GM12878 (cell line): ENCODE measurements around the gene FOSL1. TPM values are rescaled to one million over a fixed set of nuclear protein-coding genes. Genes with fewer than 3 reads are reported as not detected.

Experiments
- ATAC-seq: fragments of 200-7000 bp; cut with Tn5 transposase; 3 replicates; pipeline ENCODE4 v1.9.1; 2020; ENCODE audit warnings: mild to moderate bottlenecking, moderate library complexity
- BruUV-seq: library from RNA; stranded (reverse); fragments of 400-500 nt; replicated peaks from 2 replicates; lab custom pipeline; 2021; lab: Mats Ljungman, UMichigan
- CTCF ChIA-PET: fragments of 300-600 bp; sonication (Branson Sonifier 250); formaldehyde crosslinking; extraction: SDS; loops from one replicate; lab custom pipeline; 2021; ENCODE audit warnings: inconsistent platforms; lab: Yijun Ruan, JAX
- POLR2A ChIA-PET: fragments of 350-600 bp; formaldehyde crosslinking; extraction: SDS; loops from one replicate; lab custom pipeline; 2021; ENCODE audit warnings: inconsistent platforms; lab: Charles Lee
- RAD21 ChIA-PET: fragments of 300-600 bp; sonication (Branson Sonifier 250); formaldehyde crosslinking; loops from one replicate; lab custom pipeline; 2023; ENCODE audit warnings: antibody characterized with exemption; ENCODE audit not compliant: unreplicated experiment; lab: Charles Lee
- SMC1A ChIA-PET: fragments of 300-600 bp; sonication (Branson Sonifier 250); formaldehyde crosslinking; loops from one replicate; lab custom pipeline; 2023; ENCODE audit not compliant: unreplicated experiment, uncharacterized antibody; lab: Charles Lee
- DNase-seq: peaks from one replicate; pipeline ENCODE4 v3.0.0-alpha.2; 2011; ENCODE audit warnings: low read depth, low spot score
- FAIRE-seq: peaks from 3 replicates; lab custom pipeline; 2011; peaks lifted over from hg19 to GRCh38; lab: Jason Lieb, UNC
- H2AFZ ChIP-seq: 2 replicates; pipeline ENCODE4 v1.6.0; 2011; ENCODE audit warnings: low read depth, low read length, control low read depth; ENCODE audit not compliant: control insufficient read depth
- H3K27ac ChIP-seq: 2 replicates; pipeline ENCODE4 v1.5.1; 2011; ENCODE audit warnings: control low read depth; ENCODE audit not compliant: control insufficient read depth, insufficient read depth
- H3K27me3 ChIP-seq, 2 experiments: replicated peaks in 1 of 2; 2 replicates each; pipeline versions ENCODE4 v1.6.0 to v1.6.1; 2011; ENCODE audit warnings: low read length in 1 of 2; ENCODE audit not compliant: control insufficient read depth in 2 of 2, insufficient read depth in 2 of 2
- H3K36me3 ChIP-seq, 2 experiments: 2 replicates each; pipeline ENCODE4 v1.5.1; 2011; ENCODE audit warnings: low read length in 1 of 2; ENCODE audit not compliant: control insufficient read depth in 2 of 2, insufficient read depth in 2 of 2
- H3K4me1 ChIP-seq: 2 replicates; pipeline ENCODE4 v1.6.1; 2011; ENCODE audit warnings: mild to moderate bottlenecking, low read length, moderate library complexity, mixed read lengths; ENCODE audit not compliant: control insufficient read depth, insufficient read depth
- H3K4me2 ChIP-seq: 2 replicates; pipeline ENCODE4 v1.6.0; 2011; ENCODE audit warnings: control low read depth; ENCODE audit not compliant: control insufficient read depth, insufficient read depth
- H3K4me3 ChIP-seq: fragments of 200-600 bp; sonication (generic); 2 replicates; pipeline ENCODE4 v1.5.1; 2016
- H3K79me2 ChIP-seq: 2 replicates; pipeline ENCODE4 v1.6.0; 2011; ENCODE audit warnings: low read length; ENCODE audit not compliant: control insufficient read depth, insufficient read depth
- H3K9ac ChIP-seq: 2 replicates; pipeline ENCODE4 v1.8.0; 2011; ENCODE audit warnings: low read length, control low read depth, mixed read lengths; ENCODE audit not compliant: control insufficient read depth, insufficient read depth
- H3K9me3 ChIP-seq: replicated peaks from 3 replicates; pipeline ENCODE4 v1.5.1; 2011; ENCODE audit warnings: mild to moderate bottlenecking, low read length; ENCODE audit not compliant: control insufficient read depth, insufficient read depth
- H4K20me1 ChIP-seq: 2 replicates; pipeline ENCODE4 v1.6.0; 2011; ENCODE audit not compliant: control insufficient read depth, insufficient read depth
- BACH1 ChIP-seq: fragments of 450-650 bp; IDR thresholded peaks from 2 replicates; pipeline ENCODE4 v1.6.1; 2017; ENCODE audit warnings: mild to moderate bottlenecking, borderline replicate concordance
- EP300 ChIP-seq, 2 experiments: fragments of 150-350 bp in 1 of 2; IDR thresholded peaks; 2 replicates each; pipeline ENCODE4 v1.6.1; 2011 to 2012; ENCODE audit warnings: low read depth in 2 of 2, low read length in 2 of 2, borderline replicate concordance in 1 of 2, improper control_type of control experiment in 1 of 2, inconsistent platforms in 1 of 2; ENCODE audit not compliant: control insufficient read depth in 1 of 2
- IRF3 ChIP-seq: fragments of 450-650 bp; IDR thresholded peaks from 2 replicates; pipeline ENCODE4 v1.6.1; 2014; ENCODE audit warnings: mild to moderate bottlenecking
- MLLT1 ChIP-seq: fragments of 450-650 bp; IDR thresholded peaks from 2 replicates; pipeline ENCODE4 v1.6.1; 2016; ENCODE audit warnings: mild to moderate bottlenecking
- NRF1 ChIP-seq: conservative IDR thresholded peaks from 2 replicates; pipeline ENCODE4 v1.6.1; 2011; ENCODE audit warnings: mild to moderate bottlenecking, low read depth, low read length, improper control_type of control experiment
- RAD21 ChIP-seq: IDR thresholded peaks from 2 replicates; pipeline ENCODE4 v1.6.1; 2011; ENCODE audit warnings: mild to moderate bottlenecking, low read depth, low read length, moderate library complexity; ENCODE audit not compliant: insufficient read depth
- RAD51 ChIP-seq: fragments of 450-650 bp; IDR thresholded peaks from 2 replicates; pipeline ENCODE4 v1.6.1; 2016; ENCODE audit warnings: moderate library complexity, mild to moderate bottlenecking, inconsistent platforms
- WGBS: methylation state at CpG from one replicate; pipeline ENCODE4 v1.1.6; 2016; ENCODE audit warnings: low lambda C conversion rate; ENCODE audit not compliant: insufficient replicate concordance, insufficient coverage; ENCODE audit errors: missing lambda C conversion rate; 5-methylcytosine and 5-hydroxymethylcytosine counted together
- in situ Hi-C: fragments of 300-500 bp; cut with MboI; formaldehyde crosslinking; loops from 9 replicates; pipeline ENCODE4 v1.14.3; 2018; ENCODE audit warnings: mixed read lengths
- intact Hi-C: fragments of 100-400 bp; cut with micrococcal nuclease; formaldehyde crosslinking; loops from one replicate; pipeline ENCODE4 v1.14.2; 2022; ENCODE audit not compliant: unreplicated experiment
- polyA plus RNA-seq, 11 experiments: library from polyadenylated mRNA; depleted of rRNA in 4 of 11; unstranded in 6 of 11; stranded (reverse) in 5 of 11; fragments of >200 nt; fragmentation: Nextera tagmentation in 4 of 11; fragmentation: Illumina TruSeq in 1 of 11; extraction: Ambion mirVana in 4 of 11; extraction: Trizol in 1 of 11; gene quantifications; 1 replicate in 1 of 11; 2 replicates in 10 of 11; pipeline versions ENCODE4 v1.2.1 to v1.2.3, GENCODE V29; 2011 to 2016; ENCODE audit warnings: inconsistent platforms in 2 of 11, missing spikeins in 2 of 11, low read depth in 1 of 11
- total RNA-seq, 4 experiments: library from RNA; depleted of rRNA in 3 of 4; stranded (reverse); fragments of >200 nt in 3 of 4; fragmentation: Illumina TruSeq in 1 of 4; extraction: Trizol in 1 of 4; gene quantifications; 2 replicates each; pipeline versions ENCODE4 v1.2.1 to v1.2.3, GENCODE V29; 2013 to 2021
- TF ChIP-seq, protein P1 (sequence below): fragments of 450-650 bp; IDR thresholded peaks from 2 replicates; pipeline ENCODE4 v1.6.1; 2017; ENCODE audit warnings: mild to moderate bottlenecking
- TF ChIP-seq, protein P2 (sequence below): IDR thresholded peaks from 2 replicates; pipeline ENCODE4 v1.6.1; 2011; ENCODE audit warnings: low read depth, mild to moderate bottlenecking, low read length, moderate library complexity, borderline replicate concordance; ENCODE audit errors: extremely low read depth
- TF ChIP-seq, protein P3 (sequence below): IDR thresholded peaks from 2 replicates; pipeline ENCODE4 v1.6.1; 2012; ENCODE audit warnings: improper control_type of control experiment, low read depth, low read length; ENCODE audit not compliant: insufficient replicate concordance

FOSL1 gene
- total and polyA plus RNA-seq, 10 of the 15 experiments (the other 5 are each of a cell fraction or from before 2014, with no cell fraction given) = 0.82 to 5.4 (median 2.1) TPM

GRCh38 chr11:65907878-65908277, 7.7 kb upstream of the FOSL1 start:
- ATAC-seq (no peak), DNase-seq (no peak), FAIRE-seq (no peak)
- BruUV-seq = no TSS peak
- Histone ChIP-seq H3K9me3 (no peaks in the 10 kb centered on the region), H3K4me3 (no peak overlapping the region), H3K79me2 (no peaks in the 10 kb centered on the region), H3K4me2 (no peak overlapping the region), H3K27ac (no peak overlapping the region), H2AFZ (no peak overlapping the region), H3K4me1 (peaks cover 23% of the 10 kb centered on the region), H3K27me3 (no peaks in the 10 kb centered on the region; a peak in 1 of 4 replicates), H3K36me3 (no peaks in the 10 kb centered on the region), H4K20me1 (no peaks in the 10 kb centered on the region), H3K9ac (no peak overlapping the region)
- ChIA-PET SMC1A (no interaction called here), RAD21 (interaction anchor here (1.6 kb wide), 1 partner anchor 9 kb away, joined by 5 read pairs; no protein-coding TSS in a partner anchor), CTCF (interaction anchor here (6.5 kb wide), 1 partner anchor 20 kb away, joined by 89 read pairs; the partner anchor contains the start of genes CCDC85B and FIBP), POLR2A (no interaction called here)
- WGBS = 85% methylated on average over 6 of the region's 6 CpGs
- intact Hi-C loops = no loop called here
- in situ Hi-C loops = no loop called here
- no peak for TF ChIP-seq RAD21
- TF ChIP-seq, protein P1, sequence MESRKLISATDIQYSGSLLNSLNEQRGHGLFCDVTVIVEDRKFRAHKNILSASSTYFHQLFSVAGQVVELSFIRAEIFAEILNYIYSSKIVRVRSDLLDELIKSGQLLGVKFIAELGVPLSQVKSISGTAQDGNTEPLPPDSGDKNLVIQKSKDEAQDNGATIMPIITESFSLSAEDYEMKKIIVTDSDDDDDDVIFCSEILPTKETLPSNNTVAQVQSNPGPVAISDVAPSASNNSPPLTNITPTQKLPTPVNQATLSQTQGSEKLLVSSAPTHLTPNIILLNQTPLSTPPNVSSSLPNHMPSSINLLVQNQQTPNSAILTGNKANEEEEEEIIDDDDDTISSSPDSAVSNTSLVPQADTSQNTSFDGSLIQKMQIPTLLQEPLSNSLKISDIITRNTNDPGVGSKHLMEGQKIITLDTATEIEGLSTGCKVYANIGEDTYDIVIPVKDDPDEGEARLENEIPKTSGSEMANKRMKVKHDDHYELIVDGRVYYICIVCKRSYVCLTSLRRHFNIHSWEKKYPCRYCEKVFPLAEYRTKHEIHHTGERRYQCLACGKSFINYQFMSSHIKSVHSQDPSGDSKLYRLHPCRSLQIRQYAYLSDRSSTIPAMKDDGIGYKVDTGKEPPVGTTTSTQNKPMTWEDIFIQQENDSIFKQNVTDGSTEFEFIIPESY = no peak
- no peak for TF ChIP-seq RAD51
- no peak for TF ChIP-seq MLLT1
- TF ChIP-seq NRF1 = no peak
- TF ChIP-seq, protein P2, sequence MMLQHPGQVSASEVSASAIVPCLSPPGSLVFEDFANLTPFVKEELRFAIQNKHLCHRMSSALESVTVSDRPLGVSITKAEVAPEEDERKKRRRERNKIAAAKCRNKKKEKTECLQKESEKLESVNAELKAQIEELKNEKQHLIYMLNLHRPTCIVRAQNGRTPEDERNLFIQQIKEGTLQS = no peak
- no peak for TF ChIP-seq IRF3
- TF ChIP-seq, protein P3, sequence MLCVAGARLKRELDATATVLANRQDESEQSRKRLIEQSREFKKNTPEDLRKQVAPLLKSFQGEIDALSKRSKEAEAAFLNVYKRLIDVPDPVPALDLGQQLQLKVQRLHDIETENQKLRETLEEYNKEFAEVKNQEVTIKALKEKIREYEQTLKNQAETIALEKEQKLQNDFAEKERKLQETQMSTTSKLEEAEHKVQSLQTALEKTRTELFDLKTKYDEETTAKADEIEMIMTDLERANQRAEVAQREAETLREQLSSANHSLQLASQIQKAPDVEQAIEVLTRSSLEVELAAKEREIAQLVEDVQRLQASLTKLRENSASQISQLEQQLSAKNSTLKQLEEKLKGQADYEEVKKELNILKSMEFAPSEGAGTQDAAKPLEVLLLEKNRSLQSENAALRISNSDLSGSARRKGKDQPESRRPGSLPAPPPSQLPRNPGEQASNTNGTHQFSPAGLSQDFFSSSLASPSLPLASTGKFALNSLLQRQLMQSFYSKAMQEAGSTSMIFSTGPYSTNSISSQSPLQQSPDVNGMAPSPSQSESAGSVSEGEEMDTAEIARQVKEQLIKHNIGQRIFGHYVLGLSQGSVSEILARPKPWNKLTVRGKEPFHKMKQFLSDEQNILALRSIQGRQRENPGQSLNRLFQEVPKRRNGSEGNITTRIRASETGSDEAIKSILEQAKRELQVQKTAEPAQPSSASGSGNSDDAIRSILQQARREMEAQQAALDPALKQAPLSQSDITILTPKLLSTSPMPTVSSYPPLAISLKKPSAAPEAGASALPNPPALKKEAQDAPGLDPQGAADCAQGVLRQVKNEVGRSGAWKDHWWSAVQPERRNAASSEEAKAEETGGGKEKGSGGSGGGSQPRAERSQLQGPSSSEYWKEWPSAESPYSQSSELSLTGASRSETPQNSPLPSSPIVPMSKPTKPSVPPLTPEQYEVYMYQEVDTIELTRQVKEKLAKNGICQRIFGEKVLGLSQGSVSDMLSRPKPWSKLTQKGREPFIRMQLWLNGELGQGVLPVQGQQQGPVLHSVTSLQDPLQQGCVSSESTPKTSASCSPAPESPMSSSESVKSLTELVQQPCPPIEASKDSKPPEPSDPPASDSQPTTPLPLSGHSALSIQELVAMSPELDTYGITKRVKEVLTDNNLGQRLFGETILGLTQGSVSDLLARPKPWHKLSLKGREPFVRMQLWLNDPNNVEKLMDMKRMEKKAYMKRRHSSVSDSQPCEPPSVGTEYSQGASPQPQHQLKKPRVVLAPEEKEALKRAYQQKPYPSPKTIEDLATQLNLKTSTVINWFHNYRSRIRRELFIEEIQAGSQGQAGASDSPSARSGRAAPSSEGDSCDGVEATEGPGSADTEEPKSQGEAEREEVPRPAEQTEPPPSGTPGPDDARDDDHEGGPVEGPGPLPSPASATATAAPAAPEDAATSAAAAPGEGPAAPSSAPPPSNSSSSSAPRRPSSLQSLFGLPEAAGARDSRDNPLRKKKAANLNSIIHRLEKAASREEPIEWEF = no peak
- TF ChIP-seq BACH1 = no peak
- TF ChIP-seq EP300 (IDR thresholded peaks at IDR 0.05; ENCODE audit: borderline replicate concordance in 1 of 2, control insufficient read depth in 1 of 2, low read depth in 2 of 2, low read length in 2 of 2) = no peak
